HUES64 (cell line): ENCODE data around the gene KCNQ5.

Source experiments
- H3K27ac ChIP-seq: 2 replicates; pipeline ENCODE4 v1.7.0; 2013; ENCODE audit warnings: low read depth, low read length, inconsistent platforms
- H3K27me3 ChIP-seq: 2 replicates; pipeline ENCODE4 v1.6.1; 2013; ENCODE audit warnings: mild to moderate bottlenecking, low read length; ENCODE audit not compliant: insufficient read depth
- H3K36me3 ChIP-seq: 2 replicates; pipeline ENCODE4 v1.6.1; 2013; ENCODE audit warnings: mild to moderate bottlenecking, low read length; ENCODE audit not compliant: insufficient read depth
- H3K4me1 ChIP-seq: 2 replicates; pipeline ENCODE4 v1.6.1; 2013; ENCODE audit warnings: mild to moderate bottlenecking, low read length, moderate library complexity; ENCODE audit not compliant: insufficient read depth
- H3K4me3 ChIP-seq: 2 replicates; pipeline ENCODE4 v1.5.1; 2013; ENCODE audit warnings: mild to moderate bottlenecking, low read length, moderate library complexity
- H3K9ac ChIP-seq: 2 replicates; pipeline ENCODE4 v1.6.1; 2013; ENCODE audit warnings: mild to moderate bottlenecking, low read depth, low read length
- H3K9me3 ChIP-seq: 2 replicates; pipeline ENCODE4 v1.6.1; 2013; ENCODE audit warnings: low read depth, low read length; ENCODE audit not compliant: insufficient read depth
- WGBS: fragments of 150-250, 120-280 bp; methylation state at CpG from one replicate; pipeline ENCODE4 v1.1.7; 2013; ENCODE audit warnings: missing lambda C conversion rate; 5-methylcytosine and 5-hydroxymethylcytosine counted together

The KCNQ5 gene

GRCh38 chr6:72781624-72782023 is 159.8 kb downstream of the KCNQ5 start:
- no peaks in the 10 kb centered on the region for H3K9me3 ChIP-seq
- H3K27me3 ChIP-seq, result no peaks in the 10 kb centered on the region
- H3K9ac ChIP-seq, result no peak overlapping the region
- no peaks in the 10 kb centered on the region for H3K36me3 ChIP-seq
- no peak overlapping the region for H3K27ac ChIP-seq
- H3K4me3 ChIP-seq, result no peak overlapping the region
- no peaks in the 10 kb centered on the region for H3K4me1 ChIP-seq

DNA sequence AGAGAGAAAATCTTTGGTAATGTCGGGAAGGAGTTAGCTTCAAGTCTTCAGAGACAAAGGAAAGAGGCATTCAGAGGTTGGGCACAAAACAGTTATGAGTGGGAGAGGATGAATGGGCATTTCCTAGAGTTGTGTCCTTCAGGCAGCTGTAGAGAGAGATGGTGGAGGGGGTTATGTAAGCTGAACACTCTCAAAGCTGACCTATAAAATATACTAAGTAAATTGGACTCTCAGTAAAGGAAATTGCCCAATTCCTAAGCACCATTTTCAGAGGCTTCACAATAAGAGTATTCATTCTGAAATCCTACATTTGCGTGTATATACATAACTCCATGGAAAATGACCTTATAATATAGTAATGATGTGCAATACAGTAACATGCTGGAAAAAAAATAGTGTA is 161.2 kb downstream of the KCNQ5 start:
- no peak overlapping the region for H3K4me3 ChIP-seq
- H3K36me3 ChIP-seq, result no peaks in the 10 kb centered on the region
- H3K27ac ChIP-seq, result no peak overlapping the region
- WGBS, result 98% methylated on average over 2 of the region's 2 CpGs
- H3K27me3 ChIP-seq, result no peaks in the 10 kb centered on the region
- no peaks in the 10 kb centered on the region for H3K9me3 ChIP-seq
- peaks cover 3% of the 10 kb centered on the region; the same call in 1 of the 2 replicates for H3K4me1 ChIP-seq
- H3K9ac ChIP-seq, result no peak overlapping the region

DNA sequence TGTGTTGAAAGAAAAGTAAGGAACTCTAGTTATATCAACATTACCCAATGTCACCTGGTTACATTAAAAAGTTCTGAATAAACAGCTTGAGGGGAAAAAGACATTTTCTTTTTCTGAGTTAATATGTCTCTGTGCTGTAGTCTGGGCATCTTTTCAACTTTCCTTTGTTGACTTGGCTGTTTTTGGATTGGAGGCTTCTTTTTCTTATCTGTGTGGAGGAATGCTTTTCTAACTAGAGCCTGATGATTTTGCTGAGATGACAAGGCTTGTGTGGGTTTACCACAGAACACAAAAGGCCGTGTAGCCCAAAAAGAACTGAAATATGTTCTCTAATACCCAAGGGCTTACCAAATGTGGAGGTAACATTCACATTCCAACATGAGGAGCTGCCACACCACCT is 161.8 kb downstream of the KCNQ5 start:
- 96% methylated on average over 1 of the region's 1 CpG for WGBS
- H3K27ac ChIP-seq, result no peak overlapping the region

DNA sequence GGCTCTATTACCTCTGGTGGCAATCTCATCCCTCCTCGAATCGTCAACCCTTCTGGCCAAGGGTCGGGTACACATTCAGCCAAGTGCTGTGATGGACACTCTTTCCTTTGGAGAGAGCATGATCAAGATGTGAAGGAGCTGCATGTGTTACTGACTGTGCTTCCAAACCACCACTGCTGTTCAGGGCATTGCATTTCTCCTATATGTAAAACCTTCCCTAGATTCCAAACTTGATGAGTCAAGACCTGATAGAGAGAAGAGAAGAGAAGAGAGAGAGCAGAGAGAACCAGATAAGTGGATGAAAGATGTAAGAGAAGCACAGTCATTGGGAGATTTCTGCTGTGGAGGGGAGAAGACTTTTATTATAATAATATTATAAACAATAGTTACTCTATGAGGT is 162.2 kb downstream of the KCNQ5 start:
- H3K27ac ChIP-seq, result no peak overlapping the region
- H3K4me1 ChIP-seq, result peaks cover 3% of the 10 kb centered on the region; the same call in 1 of the 2 replicates
- no peaks in the 10 kb centered on the region for H3K27me3 ChIP-seq
- no peak overlapping the region for H3K9ac ChIP-seq
- H3K9me3 ChIP-seq, result no peaks in the 10 kb centered on the region
- H3K4me3 ChIP-seq, result no peak overlapping the region
- H3K36me3 ChIP-seq, result no peaks in the 10 kb centered on the region
- WGBS, result 94% methylated on average over 3 of the region's 3 CpGs

More for the DNA sequence above, 161.8 kb downstream of the KCNQ5 start:
- Histone ChIP-seq H3K36me3 (no peaks in the 10 kb centered on the region), H3K9me3 (no peaks in the 10 kb centered on the region), H3K4me1 (peaks cover 3% of the 10 kb centered on the region; the same call in 1 of the 2 replicates), H3K4me3 (no peak overlapping the region), H3K9ac (no peak overlapping the region), H3K27me3 (no peaks in the 10 kb centered on the region)

- Histone ChIP-seq H3K9ac (no peak overlapping the region), H3K9me3 (no peaks in the 10 kb centered on the region), H3K4me3 (no peak overlapping the region), H3K27ac (no peak overlapping the region), H3K36me3 (no peaks in the 10 kb centered on the region), H3K27me3 (no peaks in the 10 kb centered on the region), H3K4me1 (peaks cover 3% of the 10 kb centered on the region; the same call in 1 of the 2 replicates)
- WGBS, result 81% methylated on average over 3 of the region's 3 CpGs
Observed at GRCh38 chr6:72784581-72784980, 162.7 kb downstream of the KCNQ5 start.

GRCh38 chr6:72787391-72788031 is 165.6 kb downstream of the KCNQ5 start:
- WGBS, result 73% methylated on average over 2 of the region's 2 CpGs
- Histone ChIP-seq H3K36me3 (no peaks in the 10 kb centered on the region), H3K4me3 (no peak overlapping the region), H3K9ac (no peak overlapping the region), H3K4me1 (peaks cover 3% of the 10 kb centered on the region; the same call in 1 of the 2 replicates), H3K27ac (no peak overlapping the region; the same call in 1 of the 2 replicates), H3K27me3 (no peaks in the 10 kb centered on the region), H3K9me3 (no peaks in the 10 kb centered on the region)

- H3K27me3 ChIP-seq, result no peaks in the 10 kb centered on the region
- no peak overlapping the region for H3K4me3 ChIP-seq
- H3K9ac ChIP-seq, result no peak overlapping the region
- H3K4me1 ChIP-seq, result peaks cover 3% of the 10 kb centered on the region; the same call in 1 of the 2 replicates
- H3K9me3 ChIP-seq, result no peaks in the 10 kb centered on the region
- no peaks in the 10 kb centered on the region for H3K36me3 ChIP-seq
- WGBS, result 100% methylated on average over 1 of the region's 1 CpG
- no peak overlapping the region for H3K27ac ChIP-seq
Observed at GRCh38 chr6:72788188-72788587, 166.3 kb downstream of the KCNQ5 start.

DNA sequence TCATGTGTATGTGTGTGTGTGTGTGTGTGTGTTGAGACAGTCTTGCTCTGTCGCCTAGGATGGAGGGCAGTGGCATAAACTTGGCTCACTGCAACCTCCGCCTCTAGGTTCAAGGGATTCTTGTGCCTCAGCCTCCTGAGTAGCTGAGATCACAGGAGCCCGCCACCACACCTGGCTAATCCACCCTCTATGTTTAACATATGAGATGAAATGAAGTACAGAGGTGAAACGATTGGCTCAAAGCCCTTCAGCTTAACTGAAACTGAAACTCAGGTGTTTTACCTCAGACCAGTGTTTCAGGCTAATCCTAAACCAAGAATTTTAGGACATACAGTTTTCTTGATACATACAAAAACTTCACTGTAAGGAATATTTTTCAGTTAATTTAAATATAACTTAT is 167.3 kb downstream of the KCNQ5 start:
- Histone ChIP-seq H3K27me3 (no peaks in the 10 kb centered on the region), H3K36me3 (no peaks in the 10 kb centered on the region), H3K4me3 (no peak overlapping the region), H3K9ac (no peak overlapping the region), H3K27ac (no peak overlapping the region), H3K9me3 (no peaks in the 10 kb centered on the region), H3K4me1 (peaks cover 3% of the 10 kb centered on the region; the same call in 1 of the 2 replicates)
- 100% methylated on average over 3 of the region's 4 CpGs for WGBS

GRCh38 chr6:72792692-72793091 is 170.8 kb downstream of the KCNQ5 start:
- 87% methylated on average over 1 of the region's 1 CpG for WGBS
- H3K27me3 ChIP-seq, result no peaks in the 10 kb centered on the region
- H3K4me1 ChIP-seq, result peaks cover 2% of the 10 kb centered on the region; the same call in 1 of the 2 replicates
- no peaks in the 10 kb centered on the region for H3K36me3 ChIP-seq
- H3K9me3 ChIP-seq, result no peaks in the 10 kb centered on the region
- H3K9ac ChIP-seq, result no peak overlapping the region
- H3K27ac ChIP-seq, result no peak overlapping the region
- no peak overlapping the region for H3K4me3 ChIP-seq

GRCh38 chr6:72793641-72794395 is 172.0 kb downstream of the KCNQ5 start:
- WGBS, result 89% methylated on average over 9 of the region's 10 CpGs
- no peak overlapping the region for H3K4me3 ChIP-seq

GRCh38 chr6:72798196-72798595 is 176.3 kb downstream of the KCNQ5 start:
- Histone ChIP-seq H3K36me3 (no peaks in the 10 kb centered on the region), H3K27ac (no peak overlapping the region), H3K9me3 (no peaks in the 10 kb centered on the region), H3K9ac (no peak overlapping the region), H3K4me1 (no peaks in the 10 kb centered on the region), H3K27me3 (no peaks in the 10 kb centered on the region), H3K4me3 (no peak overlapping the region)
- 77% methylated on average over 2 of the region's 2 CpGs for WGBS

More at GRCh38 chr6:72793641-72794395, 172.0 kb downstream of the KCNQ5 start:
- no peak overlapping the region for H3K27ac ChIP-seq
- no peaks in the 10 kb centered on the region for H3K27me3 ChIP-seq
- no peaks in the 10 kb centered on the region for H3K36me3 ChIP-seq
- no peak overlapping the region for H3K9ac ChIP-seq
- no peaks in the 10 kb centered on the region for H3K4me1 ChIP-seq
- H3K9me3 ChIP-seq, result no peaks in the 10 kb centered on the region
